Thyroid gland (tissue), 4 donors: ENCODE measurements around the gene SBSN. TPM values are rescaled to one million over a fixed set of nuclear protein-coding genes. Genes with fewer than 3 reads are reported as not detected.
"Not testable (repeated sequence)": the region's sequence is repeated elsewhere in the genome, so short reads cannot be mapped to it uniquely, and the experiment has no call there.

Experiments used
- DNase-seq, 2 donors: peaks; one replicate each; pipeline ENCODE4 v3.0.0-alpha.2; 2019
- H3K27ac ChIP-seq, 3 donors: fragments of 200-600 bp; sonication (generic); 1 replicate in 2 of 3; 2 replicates in 1 of 3; pipeline ENCODE4 v1.5.1; 2016 to 2019; ENCODE audit warnings: mild to moderate bottlenecking in 1 of 3, moderate library complexity in 1 of 3
- H3K27me3 ChIP-seq: fragments of 200-600 bp; sonication (generic); one replicate; pipeline ENCODE4 v1.5.1; 2019
- H3K36me3 ChIP-seq, 2 donors: fragments of 200-600 bp; sonication (generic); one replicate each; pipeline ENCODE4 v1.5.1; 2016 to 2019
- H3K4me1 ChIP-seq, 2 donors: fragments of 200-600 bp; sonication (generic); one replicate each; pipeline ENCODE4 v1.5.1; 2017 to 2019
- H3K4me3 ChIP-seq, 3 donors: fragments of 200-600 bp; sonication (generic); replicated peaks in 1 of 3; 1 replicate in 2 of 3; 2 replicates in 1 of 3; pipeline ENCODE4 v1.5.1; 2016; ENCODE audit warnings: mild to moderate bottlenecking in 1 of 3
- H3K9me3 ChIP-seq: fragments of 200-600 bp; sonication (generic); one replicate; pipeline ENCODE4 v1.5.1; 2017
- CTCF ChIP-seq, 6 experiments: fragments of 200-600 bp in 3 of 6; fragments of 450-650 bp in 3 of 6; sonication (generic) in 3 of 6; IDR thresholded peaks; one replicate each; pipeline ENCODE4 v1.5.1; 2016 to 2019; ENCODE audit warnings: antibody characterized with exemption in 6 of 6, mild to moderate bottlenecking in 2 of 6, inconsistent platforms in 1 of 6, moderate library complexity in 1 of 6
- POLR2A ChIP-seq, 2 donors: fragments of 450-650 bp; IDR thresholded peaks; one replicate each; pipeline ENCODE4 v1.6.1; 2017; ENCODE audit warnings: antibody characterized with exemption in 2 of 2, mild to moderate bottlenecking in 2 of 2, moderate library complexity in 1 of 2
- WGBS, 2 donors: methylation state at CpG; one replicate each; pipeline ENCODE4 v1.1.5; 2017; 5-methylcytosine and 5-hydroxymethylcytosine counted together
- intact Hi-C: fragments of 100-400 bp; cut with DNase I; formaldehyde crosslinking; loops from one replicate; pipeline ENCODE4 v1.15.1; 2023
- total RNA-seq, 4 donors: library from RNA; depleted of rRNA; stranded (reverse); fragments of >200 nt; gene quantifications; one replicate each; pipeline ENCODE4 v1.2.3, GENCODE V29; 2016

The SBSN gene
- total RNA-seq, 4 donors from 2014 or later = 1.2 TPM; not detected in 3

GRCh38 chr19:35478794-35479677 is 49.1 kb downstream of the SBSN start:
- 73 to 74% methylated on average over 21 of the region's 21 CpGs for WGBS, 2 donors
- DNase-seq = no peak
- H3K4me1 ChIP-seq = no peaks in the 10 kb centered on the region
- H3K27ac ChIP-seq = no peak overlapping the region
- H3K9me3 ChIP-seq = no peaks in the 10 kb centered on the region
- intact Hi-C loops = no loop called here
- H3K4me3 ChIP-seq = no peak overlapping the region
- no peaks in the 10 kb centered on the region for H3K36me3 ChIP-seq
- no peaks in the 10 kb centered on the region for H3K27me3 ChIP-seq
- TF ChIP-seq POLR2A (IDR thresholded peaks at IDR 0.05) (no peak), CTCF (IDR thresholded peaks at IDR 0.05) (no peak)

- Histone ChIP-seq H3K9me3 (no peaks in the 10 kb centered on the region), H3K4me1 (no peaks in the 10 kb centered on the region), H3K36me3 (no peaks in the 10 kb centered on the region), H3K27ac (no peak overlapping the region), H3K4me3 (no peak overlapping the region), H3K27me3 (no peaks in the 10 kb centered on the region)
- DNase-seq = no peak
- intact Hi-C loops = no loop called here
- WGBS, 2 donors = 58 to 62% methylated on average over 4 of the region's 4 CpGs
- TF ChIP-seq CTCF (IDR thresholded peaks at IDR 0.05) = no peak
These were observed 52.0 kb downstream of the SBSN start for GRCh38 chr19:35476149-35476548.

- not testable (repeated sequence) for H3K27ac ChIP-seq
These were observed 53.5 kb downstream of the SBSN start for GRCh38 chr19:35474594-35474993.

GRCh38 chr19:35474104-35474503 is 54.0 kb downstream of the SBSN start:
- H3K4me3 ChIP-seq = no peak overlapping the region
- H3K27me3 ChIP-seq = no peaks in the 10 kb centered on the region
- no peaks in the 10 kb centered on the region for H3K36me3 ChIP-seq
- TF ChIP-seq CTCF (IDR thresholded peaks at IDR 0.05) = no peak
- no peak for TF ChIP-seq POLR2A (IDR thresholded peaks at IDR 0.05)
- H3K9me3 ChIP-seq = no peaks in the 10 kb centered on the region
- no peak overlapping the region for H3K27ac ChIP-seq
- intact Hi-C loops = no loop called here
- no peak for DNase-seq
- H3K4me1 ChIP-seq = no peaks in the 10 kb centered on the region
- 89 to 93% methylated on average over 14 of the region's 14 CpGs for WGBS, 2 donors

More at GRCh38 chr19:35474594-35474993, 53.5 kb downstream of the SBSN start:
- H3K4me1 ChIP-seq, H3K9me3 ChIP-seq, H3K36me3 ChIP-seq, H3K4me3 ChIP-seq, H3K27me3 ChIP-seq, DNase-seq, intact Hi-C loops: not testable (repeated sequence)
- 89 to 96% methylated on average over 7 of the region's 7 CpGs for WGBS, 2 donors

Other genes starting within 250 kb of the SBSN start
- not detected for gene HAMP, start 245.8 kb downstream of the SBSN start, total RNA-seq
- gene MAG, start 236.2 kb downstream of the SBSN start, total RNA-seq = 10 to 100 TPM in 1 of 4 donors, 1 to 10 TPM in 2, not detected in 1; 1.7 to 19.2 (median 2.7) TPM
- 10 to 100 TPM in 1 of 4 donors, 1 to 10 TPM in 2, under 1 TPM in 1; 0.68 to 18.4 (median 2.0) TPM for gene CD22, start 199.1 kb downstream of the SBSN start, total RNA-seq
- not detected for gene FFAR1, start 180.4 kb downstream of the SBSN start, total RNA-seq
- under 1 TPM in 1 of 4 donors, not detected in 3; 0.45 TPM for gene FFAR3, start 169.9 kb downstream of the SBSN start, total RNA-seq
- gene GPR42, start 157.2 kb downstream of the SBSN start, total RNA-seq = under 1 TPM in 1 of 4 donors, not detected in 3; 0.27 TPM
- under 1 TPM in 1 of 4 donors, not detected in 3; 0.27 TPM for gene FFAR2, start 80.1 kb downstream of the SBSN start, total RNA-seq
- 1 to 10 TPM in 1 of 4 donors, not detected in 3; 2.7 TPM for gene KRTDAP, start 37.8 kb downstream of the SBSN start, total RNA-seq
- gene DMKN, start 14.7 kb downstream of the SBSN start, total RNA-seq = 100 to 1,000 TPM; 164 to 348 (median 213) TPM
- gene GAPDHS, start 5.1 kb upstream of the SBSN start, total RNA-seq = 1 to 10 TPM in 1 of 4 donors, not detected in 3; 1.6 TPM
- gene TMEM147, start 17.3 kb upstream of the SBSN start, total RNA-seq = 100 to 1,000 TPM; 186 to 202 (median 188) TPM
- 1 to 10 TPM in 1 of 4 donors, under 1 TPM in 3; 0.27 to 1.9 (median 0.33) TPM for gene ATP4A, start 35.3 kb upstream of the SBSN start, total RNA-seq
- not detected for gene PMIS2, start 57.9 kb upstream of the SBSN start, total RNA-seq
- 10 to 100 TPM in 3 of 4 donors, 1 to 10 TPM in 1; 7.9 to 17.8 (median 10.2) TPM for gene HAUS5, start 84.4 kb upstream of the SBSN start, total RNA-seq
- 10 to 100 TPM; 49.4 to 90.9 (median 65.6) TPM for gene RBM42, start 100.7 kb upstream of the SBSN start, total RNA-seq
- under 1 TPM in 1 of 4 donors, not detected in 3; 0.56 TPM for gene ETV2, start 113.4 kb upstream of the SBSN start, total RNA-seq
- gene COX6B1, start 120.0 kb upstream of the SBSN start, total RNA-seq = 100 to 1,000 TPM; 139 to 941 (median 369) TPM
- not detected for gene UPK1A, start 138.2 kb upstream of the SBSN start, total RNA-seq
- not detected for gene ZBTB32, start 176.2 kb upstream of the SBSN start, total RNA-seq
- gene KMT2B, start 189.7 kb upstream of the SBSN start, total RNA-seq = 10 to 100 TPM; 12.4 to 29.4 (median 19.7) TPM
- gene IGFLR1, start 214.1 kb upstream of the SBSN start, total RNA-seq = 1 to 10 TPM; 5.2 to 6.1 (median 5.9) TPM
- gene U2AF1L4, start 217.1 kb upstream of the SBSN start, total RNA-seq = 10 to 100 TPM; 29.7 to 51.7 (median 36.8) TPM
- gene PSENEN, start 217.3 kb upstream of the SBSN start, total RNA-seq = 10 to 100 TPM; 34.0 to 73.8 (median 40.5) TPM
- gene LIN37, start 220.3 kb upstream of the SBSN start, total RNA-seq = 10 to 100 TPM in 2 of 4 donors, 1 to 10 TPM in 2; 8.2 to 21.5 (median 14.1) TPM
- gene HSPB6, start 228.7 kb upstream of the SBSN start, total RNA-seq = 10 to 100 TPM; 17.3 to 31.8 (median 23.1) TPM
- 10 to 100 TPM in 3 of 4 donors, 1 to 10 TPM in 1; 8.2 to 34.3 (median 13.2) TPM for gene PROSER3, start 229.9 kb upstream of the SBSN start, total RNA-seq
- gene ARHGAP33, start 247.3 kb upstream of the SBSN start, total RNA-seq = 10 to 100 TPM in 3 of 4 donors, 1 to 10 TPM in 1; 4.2 to 16.0 (median 13.0) TPM